Cardiac muscle cell (in vitro differentiated cells and primary cell): ENCODE results near the gene DENND5B. TPM values are rescaled to one million over a fixed set of nuclear protein-coding genes. Genes with fewer than 3 reads are reported as not detected.
"Not testable (repeated sequence)": the region's sequence is repeated elsewhere in the genome, so short reads cannot be mapped to it uniquely, and the experiment has no call there.

ENCODE experiments used
- DNase-seq, 2 donors: peaks; one replicate each; pipeline versions ENCODE4 v3.0.0 to v3.0.0-alpha.2; 2010 to 2017; ENCODE audit warnings: low read depth in 1 of 2, low spot score in 1 of 2
- H3K27ac ChIP-seq: fragments of 200-600 bp; sonication (generic); 2 replicates; pipeline ENCODE4 v1.5.1; 2016
- H3K27me3 ChIP-seq: fragments of 200-600 bp; sonication (generic); 2 replicates; pipeline ENCODE4 v1.6.0; 2016; ENCODE audit warnings: control low read depth
- H3K36me3 ChIP-seq: fragments of 200-600 bp; sonication (generic); 2 replicates; pipeline ENCODE4 v1.5.1; 2016; ENCODE audit warnings: control low read depth
- H3K4me1 ChIP-seq: fragments of 200-600 bp; sonication (generic); 2 replicates; pipeline ENCODE4 v1.8.1; 2017; ENCODE audit warnings: low read depth, mild to moderate bottlenecking, mixed run types
- H3K4me3 ChIP-seq: fragments of 200-600 bp; sonication (generic); 2 replicates; pipeline ENCODE4 v1.5.1; 2016; ENCODE audit warnings: mild to moderate bottlenecking
- H3K9me3 ChIP-seq: fragments of 200-600 bp; sonication (generic); 2 replicates; pipeline ENCODE4 v1.5.1; 2017; ENCODE audit warnings: low read depth, mild to moderate bottlenecking, control low read depth
- CTCF ChIP-seq: IDR thresholded peaks from 2 replicates; pipeline ENCODE4 v1.5.1; 2012; ENCODE audit warnings: low read depth, mild to moderate bottlenecking, low read length
- polyA plus RNA-seq: library from polyadenylated mRNA; unstranded; fragments of >200 nt; fragmentation: Nextera tagmentation; extraction: Ambion mirVana; gene quantifications from 2 replicates; pipeline ENCODE4 v1.2.1, GENCODE V29; 2016
- total RNA-seq: library from RNA; depleted of rRNA; stranded (reverse); fragments of >200 nt; gene quantifications from 2 replicates; pipeline ENCODE4 v1.2.3, GENCODE V29; 2016

Gene DENND5B
- total and polyA plus RNA-seq, 2 experiments from 2014 or later: 40.4 to 121 TPM

- H3K36me3 ChIP-seq: peaks cover 52% of the 10 kb centered on the region
- H3K4me1 ChIP-seq: peaks cover 15% of the 10 kb centered on the region
- no peaks in the 10 kb centered on the region for H3K27me3 ChIP-seq
- peak overlapping the region; percentile 79 for H3K27ac ChIP-seq
- no peak overlapping the region for H3K4me3 ChIP-seq
- peak; percentile 12 to 35 for DNase-seq
- TF ChIP-seq CTCF: no peak
- no peaks in the 10 kb centered on the region for H3K9me3 ChIP-seq
Observed at GRCh38 chr12:31386364-31386777, 204.6 kb downstream of the DENND5B start.

DNA sequence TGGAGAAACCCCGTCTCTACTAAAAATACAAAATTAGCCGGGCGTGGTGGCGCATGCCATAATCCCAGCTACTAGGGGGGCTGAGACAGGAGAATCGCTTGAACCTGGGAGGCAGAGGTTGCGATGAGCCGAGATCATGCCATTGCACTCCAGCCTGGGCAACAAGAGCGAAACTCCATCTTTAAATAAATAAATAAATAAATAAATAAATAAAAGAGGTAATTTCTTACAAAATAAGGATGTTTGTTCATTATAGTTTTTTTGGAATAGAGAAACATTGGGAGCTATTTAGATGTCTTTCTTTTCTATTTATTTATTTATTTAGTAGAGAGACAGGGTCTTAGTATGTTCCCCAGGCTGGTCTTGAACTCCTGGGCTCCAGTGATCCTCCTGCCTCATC, 213.7 kb downstream of the DENND5B start:
- DNase-seq, H3K9me3 ChIP-seq, H3K36me3 ChIP-seq, H3K4me1 ChIP-seq, H3K27me3 ChIP-seq, H3K27ac ChIP-seq, H3K4me3 ChIP-seq: not testable (repeated sequence)

DNA sequence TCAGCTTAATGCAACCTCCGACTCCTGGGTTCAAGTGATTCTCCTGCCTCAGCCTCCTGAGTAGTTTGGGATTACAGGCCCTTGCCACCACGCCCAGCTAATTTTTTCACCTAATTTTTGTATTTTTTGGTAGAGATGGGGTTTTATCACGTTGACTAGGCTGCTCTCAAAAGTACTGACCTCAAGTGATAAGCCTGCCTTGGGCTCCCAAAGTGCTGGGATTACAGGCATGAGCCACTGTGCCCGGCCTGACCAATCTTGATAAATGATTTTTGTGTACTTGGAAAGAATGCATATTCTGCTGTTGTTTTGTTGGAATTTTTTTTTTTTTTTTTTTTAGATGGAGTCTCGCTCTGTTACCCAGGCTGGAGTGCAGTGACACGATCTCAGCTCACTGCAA, 215.5 kb downstream of the DENND5B start:
- not testable (repeated sequence) for DNase-seq, H3K27ac ChIP-seq, H3K9me3 ChIP-seq, H3K36me3 ChIP-seq, H3K4me3 ChIP-seq, H3K27me3 ChIP-seq
- peaks cover 12% of the 10 kb centered on the region for H3K4me1 ChIP-seq

DNA sequence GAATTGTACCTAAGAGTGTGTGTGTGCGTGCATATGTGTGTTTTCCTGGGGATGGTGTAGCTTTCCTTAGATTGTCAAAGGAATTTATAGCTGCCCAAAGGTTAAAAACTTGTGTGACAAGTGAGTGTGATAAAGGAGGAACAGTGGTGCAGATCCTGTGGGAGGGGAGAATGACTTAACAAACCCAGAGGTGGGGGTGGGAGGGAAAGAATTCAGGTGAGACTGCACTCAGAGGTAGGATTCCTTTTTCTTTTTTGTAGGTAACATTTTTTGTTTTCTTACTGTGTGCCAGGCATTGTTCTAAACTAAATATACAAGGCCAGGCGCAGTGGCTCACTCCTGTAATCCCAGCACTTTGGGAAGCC, 219.7 kb downstream of the DENND5B start:
- Histone ChIP-seq H3K9me3 (no peaks in the 10 kb centered on the region), H3K27me3 (no peaks in the 10 kb centered on the region), H3K36me3 (no peaks in the 10 kb centered on the region), H3K4me3 (no peak overlapping the region), H3K4me1 (peaks cover 29% of the 10 kb centered on the region), H3K27ac (peak overlapping the region; percentile 61)
- TF ChIP-seq CTCF: no peak
- peak in 1 of 2 donors; percentile 14 for DNase-seq

DNA sequence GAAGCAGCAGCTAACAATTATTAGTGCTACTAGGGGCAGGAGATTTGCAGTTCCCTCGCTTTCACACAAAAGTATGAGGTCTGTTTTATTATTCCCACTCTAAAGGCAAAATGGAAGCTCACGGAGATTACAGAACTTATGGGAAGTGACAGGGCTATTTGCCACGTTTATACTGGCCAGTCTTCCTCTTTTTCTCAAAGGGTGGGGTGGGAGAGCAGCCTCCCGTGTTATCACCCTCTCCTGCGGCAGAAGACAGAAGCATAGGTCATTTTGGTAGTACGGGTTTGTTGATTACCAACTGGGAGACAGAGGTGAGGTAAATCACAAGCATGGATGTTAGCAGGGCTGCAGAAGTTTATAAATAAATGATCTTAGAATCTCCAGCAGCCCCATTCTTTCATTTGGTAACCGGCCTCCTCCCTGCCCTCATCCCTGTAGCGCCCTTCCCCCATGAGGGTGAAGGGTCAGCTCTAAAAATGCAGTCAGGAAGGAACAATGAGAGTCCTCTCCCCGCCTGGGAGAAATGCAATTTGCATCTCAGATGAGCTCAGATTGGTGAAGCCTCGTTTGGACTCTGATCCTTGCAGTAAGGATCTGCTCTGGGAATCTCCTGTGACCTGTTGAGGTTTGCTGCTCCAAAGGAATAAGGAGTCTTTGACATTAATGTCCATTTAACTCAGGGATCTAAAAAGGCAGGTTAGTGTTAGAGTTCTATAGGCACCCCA, 220.2 kb downstream of the DENND5B start:
- TF ChIP-seq CTCF: no peak
- no peak overlapping the region for H3K4me3 ChIP-seq
- peak; percentile 53 to 59 for DNase-seq
- H3K27me3 ChIP-seq: no peaks in the 10 kb centered on the region
- no peaks in the 10 kb centered on the region for H3K9me3 ChIP-seq
- no peaks in the 10 kb centered on the region for H3K36me3 ChIP-seq
- peak overlapping the region; percentile 61 for H3K27ac ChIP-seq
- H3K4me1 ChIP-seq: peaks cover 29% of the 10 kb centered on the region

DNA sequence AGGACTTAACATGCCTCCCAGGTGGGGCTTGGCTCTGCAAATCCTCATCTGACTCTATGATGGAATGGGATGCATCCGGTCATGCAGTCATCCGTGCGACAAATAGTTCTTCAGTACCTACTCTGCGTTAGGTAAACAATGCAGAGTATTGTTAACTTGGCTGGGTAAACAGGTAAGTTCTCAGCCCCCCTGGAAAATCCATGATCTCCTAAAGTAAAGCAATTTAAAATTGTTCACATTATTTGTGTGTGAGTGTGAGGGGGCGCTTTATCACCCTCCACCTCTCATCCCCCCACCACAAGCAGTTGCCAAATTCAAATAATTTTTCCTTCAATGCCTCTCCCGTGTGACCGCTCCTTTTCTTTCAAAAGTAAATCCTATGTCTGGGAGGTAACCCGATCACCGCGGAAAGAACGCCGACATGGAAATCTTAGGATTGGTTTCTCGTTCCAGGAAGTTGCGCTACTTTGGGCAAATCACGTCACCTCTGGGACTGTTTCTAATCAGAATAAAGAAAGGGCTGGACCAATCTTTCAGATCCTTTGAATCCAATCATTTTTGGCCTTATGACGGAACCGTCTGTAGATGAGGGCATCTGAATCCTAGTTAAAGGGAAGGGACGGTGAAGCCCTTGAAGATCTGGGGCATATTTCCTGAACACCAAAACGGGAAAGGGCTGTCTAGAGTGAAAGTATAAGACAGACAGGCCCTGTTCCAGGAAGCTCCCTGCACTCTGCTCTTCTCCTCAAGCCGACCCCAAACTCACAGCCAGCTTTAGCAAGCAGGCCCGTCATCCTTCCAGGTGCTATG, 221.0 kb downstream of the DENND5B start:
- H3K27ac ChIP-seq: peak overlapping the region; percentile 61
- H3K9me3 ChIP-seq: no peaks in the 10 kb centered on the region
- H3K4me3 ChIP-seq: no peak overlapping the region
- no peaks in the 10 kb centered on the region for H3K27me3 ChIP-seq
- no peaks in the 10 kb centered on the region for H3K36me3 ChIP-seq
- TF ChIP-seq CTCF: no peak
- peaks cover 29% of the 10 kb centered on the region for H3K4me1 ChIP-seq
- peak; percentile 36 to 87 for DNase-seq
